IPS DF 4.7 (cell line): ENCODE measurements around the gene UBE2L6.
"Not testable (repeated sequence)": the region's sequence is repeated elsewhere in the genome, so short reads cannot be mapped to it uniquely, and the experiment has no call there.

Experiments used
- DNase-seq: peaks from one replicate; pipeline ENCODE4 v3.0.0-alpha.2; 2013; ENCODE audit warnings: low spot score; ENCODE audit errors: extremely low read depth

The UBE2L6 gene

GRCh38 chr11:57566905-57567514, 462 bp downstream of the UBE2L6 start:
- no peak for DNase-seq

- DNase-seq = no peak
These were observed 1.2 kb downstream of the UBE2L6 start for GRCh38 chr11:57566005-57566904.

DNA sequence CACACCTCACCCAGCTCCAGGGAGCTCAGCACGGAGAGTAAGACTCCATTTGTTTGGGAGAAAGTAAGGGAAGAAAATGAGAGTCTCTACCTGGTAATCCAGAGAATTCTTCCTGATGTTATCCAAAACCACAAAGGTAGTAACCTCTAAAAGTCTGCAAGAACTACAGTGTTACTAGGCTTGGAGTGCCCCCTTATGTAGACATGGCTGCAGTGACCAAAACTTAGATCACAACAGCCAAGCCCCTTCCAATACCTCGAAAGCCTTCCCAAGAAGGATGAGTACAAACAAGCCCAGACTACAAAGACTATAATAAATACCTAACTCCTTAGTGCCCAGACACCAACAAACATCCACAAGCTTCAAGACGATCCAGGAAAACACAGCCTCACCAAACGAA, 4.9 kb downstream of the UBE2L6 start:
- DNase-seq = no peak

DNA sequence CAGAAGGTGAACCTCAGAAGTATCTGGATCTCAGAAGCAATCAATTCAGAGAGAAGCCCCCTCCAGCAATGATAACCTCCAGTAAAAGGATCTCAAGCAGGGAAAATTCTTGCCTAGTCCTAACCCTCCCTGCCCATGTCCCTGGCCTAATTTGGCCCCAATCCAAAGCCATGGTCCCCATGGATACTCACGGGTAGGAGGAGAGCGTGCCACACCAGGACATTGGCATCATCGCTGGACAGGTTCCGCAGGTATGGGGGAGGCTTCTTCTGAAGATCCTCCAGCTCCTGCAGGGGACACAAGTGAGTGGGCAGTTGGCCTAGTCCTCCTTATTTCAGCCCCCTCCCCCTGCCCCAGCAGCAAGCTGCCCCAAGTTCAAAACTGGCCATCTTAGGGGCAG, 7.3 kb downstream of the UBE2L6 start:
- no peak for DNase-seq

- DNase-seq = no peak
These were observed 11.4 kb downstream of the UBE2L6 start for GRCh38 chr11:57556041-57556440.

DNA sequence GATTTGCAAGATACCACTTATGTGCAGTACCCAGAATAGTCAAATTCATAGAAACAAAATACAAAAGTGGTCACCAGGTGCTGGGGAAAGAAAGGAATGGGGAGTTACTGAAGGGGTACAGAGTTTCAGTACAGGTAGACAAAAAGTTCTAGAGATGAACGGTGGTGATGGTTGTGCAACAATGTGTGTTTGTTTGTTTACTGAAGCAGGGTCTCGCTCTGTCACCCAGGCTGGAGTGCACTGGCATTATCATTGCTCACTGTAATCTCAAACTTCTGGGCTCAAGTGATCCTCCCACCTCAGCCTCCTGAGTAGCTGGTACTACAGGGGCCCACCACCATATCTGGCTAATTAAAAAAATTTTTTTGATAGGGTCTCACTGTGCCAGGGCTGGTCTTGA, 12.1 kb downstream of the UBE2L6 start:
- DNase-seq = no peak

- DNase-seq = no peak
These were observed 15.0 kb downstream of the UBE2L6 start for GRCh38 chr11:57552479-57552878.

DNA sequence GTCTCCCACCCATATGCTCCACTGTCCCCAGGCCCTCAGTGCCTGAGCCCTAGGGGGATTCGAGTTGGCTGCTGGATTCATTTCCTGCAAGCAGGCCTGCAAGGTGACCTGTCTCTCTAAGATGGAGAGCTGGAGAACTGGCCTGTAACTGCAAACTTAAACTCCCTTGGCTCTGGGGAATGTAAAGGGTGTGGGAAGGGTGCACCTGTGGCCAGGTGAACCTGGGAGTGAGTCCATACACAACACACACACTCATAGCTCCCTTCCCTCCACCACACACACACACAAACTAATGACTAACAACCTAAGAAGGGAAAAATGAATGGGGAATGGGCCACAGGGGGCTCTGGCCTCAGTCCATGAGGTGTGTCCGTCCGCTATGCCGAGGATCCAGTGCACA, 15.5 kb downstream of the UBE2L6 start:
- DNase-seq = no peak

GRCh38 chr11:57549983-57550382, 17.5 kb downstream of the UBE2L6 start:
- DNase-seq = no peak

DNA sequence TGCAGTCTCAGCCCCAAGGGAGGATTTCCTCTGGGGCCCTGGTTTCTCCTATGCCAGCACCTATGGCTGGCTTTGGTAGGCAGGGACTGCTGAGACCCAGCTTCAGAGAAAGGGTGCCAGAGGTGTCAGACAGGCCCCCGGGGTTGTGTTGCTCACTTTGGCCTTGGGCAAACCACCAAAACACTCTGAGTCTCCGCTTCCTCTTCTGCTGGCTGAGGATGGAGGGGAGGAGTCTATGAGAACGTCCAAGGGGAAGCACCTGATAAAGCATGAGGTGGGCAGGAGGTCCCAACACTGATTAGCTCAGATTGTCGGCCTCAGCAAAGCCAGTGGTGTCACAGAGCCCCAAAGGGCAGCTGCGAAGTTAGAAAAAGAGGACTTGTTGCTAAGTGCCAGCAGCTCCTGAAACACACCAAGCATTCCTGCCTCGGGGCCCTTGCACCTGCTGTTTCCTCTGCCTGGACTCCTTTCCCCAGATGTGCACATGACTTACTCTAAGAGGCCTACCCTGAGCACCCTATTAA, 19.6 kb downstream of the UBE2L6 start:
- DNase-seq = no peak

DNA sequence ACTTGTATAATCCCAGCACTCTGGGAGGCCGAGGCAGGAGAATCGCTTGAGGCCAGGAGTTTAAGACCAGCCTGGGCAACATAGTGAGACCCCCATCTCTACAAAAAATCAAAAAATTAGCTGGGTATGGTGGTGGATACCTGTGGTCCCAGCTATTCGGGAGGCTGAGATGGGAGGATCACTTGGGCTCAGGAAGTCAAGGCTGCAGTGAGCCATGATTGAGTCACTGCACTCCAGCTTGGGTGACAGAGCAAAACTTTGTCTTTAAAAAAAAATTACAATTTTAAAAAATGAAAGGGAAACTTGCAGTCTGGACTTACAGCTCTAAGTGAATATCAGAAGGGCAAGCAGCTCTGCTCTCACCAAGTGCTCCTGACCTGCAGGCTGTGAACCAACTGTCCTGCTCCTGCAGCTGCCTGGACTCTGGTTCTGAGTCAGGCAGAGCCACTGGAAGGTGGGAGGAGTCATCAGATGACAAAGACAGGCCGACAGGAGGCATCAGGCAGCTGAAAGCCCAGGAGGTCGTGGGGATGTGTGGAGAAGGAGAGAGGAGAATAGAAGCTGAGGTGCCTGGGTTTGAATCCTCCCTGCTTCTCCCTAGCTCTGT, 20.5 kb downstream of the UBE2L6 start:
- DNase-seq = no peak

GRCh38 chr11:57546451-57546850, 21.0 kb downstream of the UBE2L6 start:
- DNase-seq = no peak

DNA sequence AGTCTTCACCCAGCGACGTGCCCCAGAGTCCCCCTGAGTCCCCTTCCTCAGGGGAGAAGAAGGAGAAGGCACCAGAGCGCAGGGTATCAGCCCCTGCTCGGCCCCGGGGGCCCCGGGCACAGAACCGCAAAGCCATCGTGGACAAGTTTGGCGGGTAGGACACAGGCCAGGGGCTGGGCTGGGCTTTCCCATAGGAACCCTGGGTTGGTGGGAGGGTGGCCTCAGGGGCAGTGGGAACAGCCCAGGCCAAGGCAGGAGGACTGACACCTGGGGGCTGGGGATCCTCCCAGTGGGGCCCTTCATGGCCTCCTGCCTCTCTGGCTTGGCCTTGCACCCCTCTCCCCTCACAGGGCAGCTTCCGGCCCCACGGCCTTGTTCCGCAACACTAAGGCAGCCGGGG, 21.6 kb downstream of the UBE2L6 start:
- DNase-seq = no peak

GRCh38 chr11:57544566-57544965, 22.9 kb downstream of the UBE2L6 start:
- DNase-seq = no peak

- no peak for DNase-seq
These were observed 23.9 kb downstream of the UBE2L6 start for GRCh38 chr11:57543593-57543992.

DNA sequence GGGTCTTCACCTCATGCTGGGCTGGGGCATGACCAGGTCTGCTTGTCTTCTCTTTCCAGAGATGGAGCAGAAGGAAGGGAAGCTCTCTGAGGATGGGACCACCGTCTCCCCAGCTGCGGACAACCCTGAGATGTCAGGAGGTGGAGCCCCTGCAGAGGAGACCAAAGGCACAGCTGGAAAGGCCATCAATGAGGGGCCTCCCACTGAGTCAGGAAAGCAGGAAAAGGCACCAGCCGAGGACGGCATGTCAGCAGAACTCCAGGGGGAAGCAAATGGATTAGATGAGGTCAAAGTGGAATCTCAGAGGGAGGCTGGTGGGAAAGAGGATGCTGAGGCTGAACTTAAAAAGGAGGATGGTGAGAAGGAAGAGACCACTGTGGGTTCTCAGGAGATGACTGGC, 24.9 kb downstream of the UBE2L6 start:
- no peak for DNase-seq

DNA sequence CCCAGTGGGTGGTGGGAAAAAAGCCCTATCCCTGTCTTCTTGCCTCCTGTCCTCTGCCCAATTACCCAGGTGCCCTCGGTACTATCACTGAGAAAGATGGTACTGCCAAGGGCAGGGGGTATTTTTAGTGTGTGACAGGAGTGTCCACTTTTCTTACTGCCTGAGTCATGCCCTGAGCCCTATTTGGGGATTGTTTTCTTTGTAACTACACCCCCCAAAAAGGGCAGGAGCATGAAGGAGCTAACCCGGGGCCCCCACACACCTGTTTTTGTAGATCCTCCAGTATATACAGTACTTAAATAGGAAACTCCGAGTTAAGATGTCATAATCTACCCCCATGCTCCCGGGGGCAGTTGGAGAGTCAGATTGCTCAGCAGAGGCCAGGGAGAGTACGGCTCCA, 26.3 kb downstream of the UBE2L6 start:
- DNase-seq = no peak

- no peak for DNase-seq
These were observed 28.1 kb downstream of the UBE2L6 start for GRCh38 chr11:57539342-57539741.

GRCh38 chr11:57536947-57537619, 30.4 kb downstream of the UBE2L6 start, which contains the start of gene SMTNL1:
Gene SMTNL1 (plus strand): TSS chr11:57537595. CDS start chr11:57542643, 5,048 bp downstream.
- no peak for DNase-seq

DNA sequence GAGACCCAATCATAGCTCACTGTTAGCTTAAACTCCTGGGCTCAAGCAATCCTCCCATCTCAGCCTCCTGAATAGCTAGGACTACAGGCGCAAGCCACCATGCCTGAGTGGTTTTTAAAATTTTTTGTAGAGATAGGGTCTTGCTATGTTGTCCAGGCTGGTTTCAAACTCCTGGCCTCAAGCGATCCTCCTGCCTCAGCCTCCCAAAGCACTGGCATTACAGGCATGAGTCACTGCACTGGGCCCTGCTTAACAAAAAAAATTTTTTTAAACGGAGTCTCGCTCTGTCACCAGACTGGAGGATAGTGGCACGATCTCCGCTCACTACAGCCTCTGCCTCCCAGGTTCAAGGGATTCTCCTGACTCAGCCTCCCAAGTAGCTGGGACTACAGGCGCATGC, 33.0 kb downstream of the UBE2L6 start:
- not testable (repeated sequence) for DNase-seq
